Kasumi-1 (cell line): Measurements from ENCODE around the gene UHRF2.
"Not testable (repeated sequence)": the region's sequence is repeated elsewhere in the genome, so short reads cannot be mapped to it uniquely, and the experiment has no call there.

ENCODE experiments used
- DNase-seq, 2 experiments: peaks; one replicate each; lab custom pipeline; 2025; lab: John Stamatoyannopoulos, UW

UHRF2 gene

DNA sequence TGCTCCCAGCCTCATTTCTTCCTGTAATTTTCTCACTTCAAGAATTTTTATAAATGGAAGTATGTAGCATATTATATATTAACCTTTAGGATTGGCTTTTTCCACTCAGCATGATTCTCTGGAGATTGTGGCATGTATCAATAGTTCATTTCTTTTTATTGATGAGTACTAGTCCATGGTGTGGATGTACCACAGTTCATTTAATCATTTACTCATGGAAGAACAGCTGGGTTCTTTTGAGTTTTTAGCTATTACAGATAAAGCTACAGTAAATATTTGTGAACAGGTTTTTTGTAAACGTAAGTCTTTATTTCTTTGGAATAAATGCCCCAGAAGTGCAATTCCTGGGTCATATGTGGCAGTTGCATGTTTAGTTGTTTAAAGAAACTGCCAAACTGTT lies 76.1 kb downstream of the UHRF2 start:
- DNase-seq, result no peak

DNA sequence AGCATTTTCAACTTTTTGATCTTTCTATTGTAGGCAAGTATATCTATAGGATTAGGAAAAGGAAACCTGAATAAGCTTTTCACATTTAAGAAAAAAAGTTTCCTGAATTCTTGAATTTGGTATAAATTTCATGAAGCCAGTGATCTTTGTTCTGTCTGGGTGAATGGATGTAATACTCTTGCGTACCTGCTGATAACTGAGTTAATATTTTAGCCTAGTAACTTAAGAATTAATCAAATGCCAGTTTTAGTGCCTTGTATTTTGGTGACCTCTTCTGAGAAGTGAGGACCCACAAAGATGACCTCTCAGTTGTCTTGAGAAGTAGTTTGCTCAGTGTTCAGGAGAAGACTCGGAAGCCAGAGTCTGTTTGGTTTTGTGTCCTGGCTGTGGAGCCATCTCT lies 77.9 kb downstream of the UHRF2 start:
- no peak for DNase-seq

DNA sequence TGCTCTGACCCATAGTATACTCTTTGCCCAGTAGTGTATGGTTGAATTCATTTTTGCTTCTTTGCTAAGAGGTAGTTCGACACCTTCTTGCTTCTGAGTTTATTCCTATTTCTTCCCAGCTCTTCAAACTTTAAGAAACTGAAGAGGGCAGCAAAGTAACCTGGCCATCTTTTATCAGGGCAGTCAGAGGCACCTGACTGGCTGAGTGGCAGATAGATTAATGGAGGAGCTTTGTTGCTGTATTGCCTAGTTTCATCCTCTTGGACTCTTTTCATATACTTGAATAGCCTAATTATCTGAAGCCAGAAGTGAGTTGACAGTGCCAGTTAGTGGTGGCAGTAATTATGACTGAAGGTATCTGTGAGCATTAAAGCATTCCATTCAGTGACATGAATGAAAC lies 82.5 kb downstream of the UHRF2 start:
- no peak for DNase-seq

DNA sequence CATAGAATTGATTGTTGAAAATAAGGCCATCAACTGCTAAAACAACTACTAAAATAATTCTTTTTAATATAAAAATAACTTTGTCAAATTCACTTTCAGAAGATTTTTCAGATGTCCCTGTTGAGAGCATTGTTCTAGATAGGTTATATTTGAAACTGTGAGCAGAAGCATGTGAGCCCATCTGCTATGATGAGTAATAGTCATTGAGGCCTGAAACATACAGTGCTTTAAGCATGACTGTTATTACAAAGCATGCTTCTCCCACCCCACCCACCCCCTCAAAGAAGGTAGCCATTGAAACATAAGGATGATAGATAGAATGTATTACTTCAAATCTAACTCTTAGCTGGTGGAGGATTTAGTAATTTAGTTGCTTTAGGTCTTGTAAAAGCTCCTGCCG lies 86.0 kb downstream of the UHRF2 start:
- DNase-seq, result no peak

DNA sequence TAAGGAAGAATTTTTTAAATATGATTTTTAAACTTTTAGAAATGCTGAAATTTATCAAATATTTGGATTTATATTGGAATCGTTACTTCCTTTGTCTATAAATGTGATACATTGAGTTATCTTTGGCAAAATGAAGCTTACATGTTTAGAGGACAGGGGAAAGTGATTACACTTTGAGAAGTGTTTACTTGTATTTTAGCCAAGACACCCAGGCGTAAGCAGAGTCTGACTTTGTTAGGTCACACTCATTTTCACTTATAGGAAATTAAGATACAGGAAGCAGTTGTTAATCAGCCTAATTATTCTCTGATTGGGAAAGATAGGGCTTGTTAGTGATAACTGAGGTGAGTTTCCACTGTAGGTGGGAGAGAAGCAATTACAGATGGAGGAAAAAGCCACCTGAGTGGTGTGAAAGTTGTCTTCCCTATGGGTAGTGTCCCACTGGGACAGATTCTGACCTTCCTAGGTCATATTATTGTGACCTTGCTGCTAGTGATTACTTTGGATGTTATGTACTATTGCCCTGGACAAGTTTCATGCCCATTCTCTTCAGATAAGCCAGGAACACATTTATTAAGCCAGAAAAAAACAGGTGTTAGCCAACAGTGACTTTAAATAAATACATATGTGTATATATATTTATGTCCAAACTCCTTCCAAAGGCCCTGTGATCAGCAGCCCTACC lies 88.7 kb downstream of the UHRF2 start:
- DNase-seq, result no peak

DNA sequence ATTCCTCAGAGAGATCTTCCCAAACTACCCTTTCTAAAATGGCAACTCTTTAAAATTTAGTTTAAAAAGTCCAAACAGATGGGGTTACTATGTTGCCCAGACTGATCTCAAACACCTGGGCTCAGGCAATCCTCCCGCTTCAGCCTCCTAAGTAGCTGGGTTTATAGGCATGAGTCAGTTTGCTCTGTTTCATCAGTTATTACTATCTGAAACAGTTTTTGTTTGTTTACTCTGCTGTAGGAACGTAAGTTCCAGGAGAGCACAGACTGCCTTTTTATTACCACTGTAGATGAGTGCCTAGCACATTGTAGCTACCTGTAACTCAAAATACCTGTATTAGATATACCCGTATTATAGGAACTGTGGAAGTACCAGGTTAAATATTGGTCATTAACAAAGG lies 89.4 kb downstream of the UHRF2 start:
- no peak for DNase-seq

DNA sequence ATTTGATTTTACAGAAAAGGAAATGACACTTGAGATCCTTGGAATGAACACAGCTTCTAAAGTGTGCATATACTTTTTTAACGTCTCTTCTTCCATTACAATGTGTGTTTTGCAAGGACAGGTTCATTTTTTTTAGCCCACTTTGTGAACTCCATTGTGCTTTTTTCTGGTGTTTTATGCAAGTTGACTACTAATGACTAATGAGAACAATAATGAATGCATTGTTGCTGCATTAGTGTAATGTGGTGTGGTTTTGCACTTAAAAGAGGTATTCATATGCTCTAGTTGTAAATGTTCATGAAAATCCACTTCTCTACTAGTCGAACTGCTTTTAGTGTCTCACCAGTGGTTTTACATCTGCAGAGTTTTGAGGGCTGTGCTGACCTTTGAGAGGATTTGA lies 93.6 kb downstream of the UHRF2 start:
- no peak for DNase-seq

DNA sequence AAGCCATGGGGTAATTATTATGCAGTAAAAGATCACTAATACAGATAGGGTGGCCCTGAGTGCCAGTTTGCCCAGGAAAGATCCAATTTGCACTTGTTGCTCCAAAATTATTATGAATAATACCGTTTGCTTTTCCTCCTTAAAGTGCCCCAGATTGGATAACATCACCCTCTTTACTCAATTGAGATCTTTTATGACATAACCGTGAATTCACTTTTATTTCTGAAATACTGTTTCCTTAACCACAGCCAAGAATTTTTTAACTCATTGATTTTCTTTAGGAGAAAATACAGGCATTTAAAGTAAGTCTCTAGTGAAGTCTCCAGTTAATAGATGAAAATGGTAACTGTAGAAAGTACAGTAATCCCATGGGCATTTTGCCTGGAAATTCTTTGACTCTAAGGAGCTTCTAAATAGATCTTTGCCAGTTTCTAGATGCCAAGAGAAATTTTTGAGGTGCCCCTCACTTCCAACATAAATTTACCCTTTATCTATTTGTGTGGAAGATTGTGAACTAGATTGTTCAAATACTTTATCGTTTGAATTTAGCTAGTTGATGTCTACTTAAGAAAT lies 99.2 kb downstream of the UHRF2 start:
- DNase-seq, result no peak

DNA sequence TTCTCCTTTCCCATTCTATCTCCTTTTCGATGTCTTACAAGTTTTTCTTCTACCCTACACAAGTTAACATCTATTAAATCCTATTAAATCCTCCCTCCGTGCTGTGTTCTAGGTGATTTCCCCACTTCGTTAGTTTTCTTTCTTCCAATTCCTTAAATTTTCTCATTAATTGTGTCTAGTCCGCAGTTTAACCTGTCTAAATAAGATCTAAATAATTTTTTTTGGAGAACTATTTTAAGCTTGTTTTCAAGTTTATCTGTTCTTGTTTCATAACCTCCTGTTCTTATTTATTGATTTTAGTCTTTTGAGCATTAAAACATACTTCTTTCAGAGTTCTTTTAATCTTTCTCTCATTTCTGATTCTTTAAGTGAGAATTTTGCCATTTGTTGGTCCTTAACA lies 109.3 kb downstream of the UHRF2 start:
- no peak for DNase-seq

DNA sequence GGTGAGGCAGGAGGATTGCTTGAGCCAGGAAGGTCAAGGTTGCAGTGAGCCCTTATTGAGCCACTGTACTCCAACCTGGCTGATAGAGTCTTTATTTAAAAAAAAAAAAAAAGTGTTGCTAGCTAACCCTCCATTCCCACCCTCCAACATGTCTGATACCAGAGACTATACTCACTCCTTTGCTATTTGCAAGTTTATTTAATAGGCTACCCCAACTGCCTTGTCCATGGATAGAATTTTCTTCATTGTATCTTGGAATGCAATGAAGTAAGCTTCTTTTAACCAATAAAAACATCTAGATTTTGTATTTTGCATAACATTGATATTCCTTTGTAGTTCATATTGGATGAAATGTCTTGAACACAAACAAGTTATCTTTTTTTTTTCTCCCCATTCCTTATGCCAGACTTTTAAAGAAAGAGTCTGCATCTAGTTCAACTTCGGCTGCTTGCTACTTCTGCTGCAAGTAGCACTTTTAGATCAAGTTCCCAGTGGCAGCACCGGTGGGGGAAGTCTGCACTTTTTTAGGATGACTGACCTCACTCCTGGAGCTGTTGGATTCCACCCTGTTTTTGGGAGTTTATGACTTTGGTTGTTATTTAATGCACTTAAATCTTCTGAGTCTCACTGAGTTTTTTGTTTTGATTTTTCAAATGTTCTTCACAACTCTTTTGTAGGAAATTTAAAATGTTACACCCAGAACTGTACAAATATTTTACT lies 112.5 kb downstream of the UHRF2 start:
- DNase-seq, result no peak

DNA sequence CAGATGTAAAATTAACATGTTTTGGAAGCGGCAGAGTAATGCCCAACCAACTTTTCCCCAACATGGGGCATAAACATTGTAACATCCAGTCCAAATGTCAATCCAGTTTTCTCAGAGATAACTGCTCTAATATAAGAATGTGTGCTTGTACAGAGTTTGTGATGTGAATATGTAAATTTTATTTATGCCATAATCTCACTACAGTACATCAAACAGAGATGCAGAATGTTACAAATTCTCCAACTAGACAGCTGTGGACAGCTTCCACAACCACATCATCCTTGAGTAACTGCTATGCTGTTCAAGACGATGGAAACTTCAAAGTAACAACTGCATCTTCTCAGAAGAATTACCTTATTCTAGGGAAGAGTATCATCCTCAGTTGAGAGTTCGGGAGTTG lies 122.6 kb downstream of the UHRF2 start:
- DNase-seq, result no peak

DNA sequence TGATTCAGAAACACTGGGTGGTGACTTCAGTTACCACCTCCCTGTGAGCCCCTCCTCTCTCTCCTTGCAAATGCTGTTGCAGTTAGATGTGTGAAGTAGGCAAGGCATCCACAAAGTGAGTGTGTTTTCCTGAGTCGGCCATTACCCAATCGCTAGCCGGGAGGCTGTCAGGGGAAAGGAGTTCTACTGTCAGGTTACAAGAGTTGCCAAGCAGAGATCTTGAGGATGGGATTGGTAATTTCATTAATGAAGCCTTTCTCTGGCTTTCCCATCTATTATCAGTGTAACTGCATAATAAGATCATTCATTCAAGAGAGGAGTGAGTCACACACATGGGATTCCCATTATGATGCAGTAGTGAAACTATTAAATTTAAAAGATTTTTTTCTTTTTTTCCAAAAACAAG lies 125.7 kb downstream of the UHRF2 start:
- DNase-seq, result no peak

DNA sequence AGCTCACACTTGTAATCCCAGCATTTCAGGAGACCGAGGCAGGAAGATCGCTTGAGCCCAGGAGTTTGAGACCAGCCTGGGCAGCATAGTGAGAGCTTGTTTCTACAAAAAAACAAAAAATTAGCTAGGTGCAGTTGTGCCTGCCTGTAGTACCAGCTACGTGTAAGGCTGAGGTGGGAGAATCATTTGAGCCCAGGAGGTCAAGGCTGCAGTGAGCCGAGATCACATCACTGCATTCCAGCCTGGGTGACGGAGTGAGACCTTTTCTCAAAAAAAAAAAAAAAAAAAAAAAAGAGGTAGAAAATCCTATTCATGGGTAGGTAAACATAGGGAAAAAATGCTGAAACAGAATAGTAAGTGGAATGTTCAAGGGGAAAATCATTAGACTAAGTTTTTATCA lies 129.6 kb downstream of the UHRF2 start:
- DNase-seq, result not testable (repeated sequence)

DNA sequence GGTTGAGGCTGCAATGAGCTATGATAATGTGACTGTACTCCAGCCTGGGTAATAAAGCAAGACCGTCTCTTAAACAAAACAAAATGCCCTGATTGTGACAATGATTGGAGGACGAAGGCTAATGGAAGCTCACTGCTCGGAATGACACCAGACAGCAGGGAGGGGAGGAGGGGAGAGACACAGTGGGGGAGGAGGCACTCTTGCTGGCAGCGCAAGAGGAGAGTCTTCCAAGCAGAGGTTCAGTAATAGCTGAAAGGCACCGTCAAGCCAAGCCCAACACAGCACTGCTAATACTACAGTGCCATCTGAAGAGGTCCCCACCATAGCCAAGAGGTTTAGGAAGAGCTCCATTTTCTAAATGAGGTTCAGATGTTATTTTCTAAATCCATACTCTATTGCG lies 130.2 kb downstream of the UHRF2 start:
- no peak for DNase-seq

DNA sequence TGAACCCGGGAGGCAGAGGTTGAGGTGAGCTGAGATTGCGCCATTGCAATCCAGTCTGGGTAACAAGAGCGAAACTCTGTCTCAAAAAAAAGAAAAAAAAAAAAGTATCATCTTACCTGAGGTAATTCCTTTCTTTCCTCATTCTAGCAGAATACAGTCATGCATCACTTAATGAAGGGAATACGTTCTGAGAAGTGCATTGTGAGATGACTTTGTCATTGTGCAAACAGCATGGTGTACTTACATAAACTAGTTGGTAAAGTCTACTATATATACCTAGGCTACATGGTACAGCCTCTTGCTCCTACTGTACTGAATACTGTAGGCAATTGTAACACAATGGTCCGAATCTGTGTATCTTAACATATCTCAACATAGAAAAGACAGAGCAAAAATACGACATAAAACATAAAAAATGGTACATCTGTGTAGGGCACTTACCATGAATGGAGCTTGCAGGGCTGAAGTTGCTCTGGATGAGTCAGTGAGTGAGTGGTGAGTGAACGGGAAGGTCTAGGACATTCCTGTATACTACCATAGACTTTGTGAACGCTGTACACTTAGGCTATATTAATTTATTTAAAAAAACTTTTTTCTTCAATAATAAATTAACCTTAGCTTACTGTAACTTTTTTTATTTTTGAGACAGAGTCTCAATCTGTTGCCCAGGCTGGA lies 132.2 kb downstream of the UHRF2 start:
- no peak for DNase-seq

DNA sequence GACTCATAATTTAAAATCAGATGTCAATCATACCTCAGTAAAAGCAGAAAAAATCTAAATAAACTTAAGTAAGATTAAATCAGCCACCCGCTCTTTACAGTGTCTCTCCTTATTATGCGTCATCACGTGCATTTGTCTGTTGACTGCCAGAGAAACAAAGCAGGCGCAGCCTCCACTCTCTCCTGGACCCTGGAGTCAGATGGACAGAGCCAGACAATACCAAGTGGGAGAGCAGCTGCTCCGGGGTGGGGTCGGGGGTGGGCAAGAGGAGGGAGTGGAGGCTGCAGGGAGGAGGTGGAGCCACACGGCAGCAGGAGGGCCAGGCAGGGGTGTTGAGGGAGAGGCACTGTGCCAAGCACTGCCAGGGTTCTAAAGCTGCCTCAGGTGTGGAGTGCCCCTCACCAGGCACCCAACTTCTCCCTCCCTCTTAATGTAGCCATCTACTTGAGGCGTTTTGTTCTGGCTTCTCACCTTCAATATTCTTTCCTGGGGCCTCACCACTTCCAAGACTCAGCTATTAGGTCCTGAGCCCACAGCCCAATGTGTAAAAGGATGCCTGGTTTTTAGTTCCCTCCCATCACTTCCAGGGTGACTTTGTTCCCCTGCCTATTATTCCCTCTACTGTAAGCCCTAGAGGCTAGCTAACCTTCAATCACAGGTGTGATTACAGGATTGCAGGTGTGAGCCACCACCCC lies 136.3 kb downstream of the UHRF2 start:
- DNase-seq, result no peak

DNA sequence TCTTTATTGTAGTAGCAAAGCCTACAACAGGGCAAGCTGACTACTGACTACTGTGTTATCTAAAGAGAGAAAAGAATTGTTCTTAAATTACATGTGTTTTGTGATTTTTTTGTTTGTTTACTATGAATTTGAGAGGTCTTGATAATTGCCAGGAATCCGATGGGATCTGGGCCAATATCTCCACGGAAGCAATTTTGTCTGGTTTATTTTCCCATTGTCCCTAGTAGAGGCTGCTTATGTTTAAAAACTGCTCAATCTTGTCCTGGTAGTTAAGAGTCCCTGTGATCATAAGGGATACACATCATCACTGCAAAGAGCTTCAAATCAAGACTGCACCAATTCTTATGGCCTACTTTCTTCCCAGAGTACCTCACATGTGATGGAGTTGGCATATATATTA lies 138.1 kb downstream of the UHRF2 start:
- DNase-seq, result no peak

DNA sequence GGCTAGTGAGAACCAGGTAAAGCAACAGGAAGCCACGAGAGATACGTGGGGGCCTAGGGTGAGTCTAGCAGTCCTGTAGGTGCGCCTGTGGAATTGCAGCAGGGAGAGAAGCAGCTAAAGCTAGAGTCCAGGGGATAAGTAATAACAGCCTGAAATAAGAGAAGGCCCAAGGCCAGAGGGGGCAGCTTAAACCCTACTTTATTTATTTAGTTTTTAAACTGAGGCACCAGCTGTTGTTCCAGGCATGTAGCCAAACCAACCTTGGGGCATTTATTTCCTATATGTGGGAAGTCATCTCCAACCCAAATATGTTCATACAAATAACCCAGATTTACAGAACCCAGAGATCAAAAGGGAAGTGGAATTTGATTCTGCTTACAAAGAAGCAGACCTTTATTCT lies 139.0 kb downstream of the UHRF2 start:
- DNase-seq, result no peak

DNA sequence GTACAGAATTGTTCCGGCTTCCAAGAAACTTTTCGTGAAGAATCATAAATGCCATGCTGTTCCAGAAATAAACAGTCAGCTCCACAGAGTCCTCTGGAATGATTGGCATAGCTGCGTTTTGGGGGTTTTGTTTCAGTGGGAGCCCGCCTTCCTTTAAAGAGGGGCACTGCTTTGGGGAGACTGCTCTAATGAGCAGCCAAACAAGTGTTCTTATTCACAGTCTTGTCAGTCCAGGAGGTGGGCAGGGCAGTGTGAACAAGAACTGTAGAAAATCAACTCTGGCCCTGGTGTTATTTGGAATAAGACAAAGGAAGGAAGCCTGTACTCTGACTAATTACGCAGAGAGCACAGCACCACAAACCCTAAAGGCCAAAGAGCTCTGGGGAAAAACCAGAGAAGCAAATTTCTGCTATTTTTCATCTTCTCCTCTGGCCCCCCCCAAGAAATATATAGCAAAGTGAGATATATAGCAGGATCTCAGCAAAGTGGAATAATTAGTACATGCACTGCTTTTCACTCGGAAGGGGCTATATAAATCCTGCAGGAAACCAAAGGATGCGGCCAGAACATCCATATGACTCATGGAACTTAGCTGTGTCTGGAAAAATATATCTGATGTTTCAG lies 139.6 kb downstream of the UHRF2 start:
- DNase-seq, result no peak

DNA sequence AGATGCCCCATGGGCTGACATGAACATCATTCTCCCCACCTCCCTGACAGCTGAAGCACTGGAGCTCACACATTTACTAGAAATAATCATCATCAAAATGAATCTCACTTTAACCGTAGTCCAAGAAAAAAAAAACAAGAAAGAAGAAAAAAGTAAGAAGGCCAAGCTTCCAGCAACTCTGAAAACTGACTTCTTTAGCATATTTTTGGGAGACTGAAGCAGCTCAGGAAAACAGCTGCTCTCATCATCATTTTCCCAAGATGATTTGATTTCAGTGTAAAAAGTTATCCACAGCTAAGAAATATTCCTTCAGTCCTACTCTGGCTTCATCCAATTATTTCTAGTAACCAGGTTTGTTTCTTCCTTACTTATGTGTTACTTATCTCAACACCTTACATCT lies 140.9 kb downstream of the UHRF2 start:
- no peak for DNase-seq
